SK-N-SH treated with all-trans-retinoic acid at 6 μM for 48 hours (cell line): ENCODE results near the gene MEP1A.

Experiments
- ATAC-seq: fragments of 200-7000 bp; cut with Tn5 transposase; 3 replicates; pipeline ENCODE4 v1.9.1; 2020; ENCODE audit warnings: mild to moderate bottlenecking, moderate library complexity
- ARNTL ChIP-seq: fragments of 450-650 bp; formaldehyde crosslinking; IDR thresholded peaks from 2 replicates; pipeline ENCODE4 v1.5.0; 2020; ENCODE audit warnings: low read depth, mild to moderate bottlenecking, moderate library complexity, borderline replicate concordance
- BACH2 ChIP-seq: fragments of 250-450 bp; sonication (Bioruptor Pico); IDR thresholded peaks from 2 replicates; pipeline ENCODE4 v1.9.0; 2021; ENCODE audit warnings: mild to moderate bottlenecking, borderline replicate concordance
- CSDC2 ChIP-seq: fragments of 250-450 bp; sonication (Bioruptor Pico); IDR thresholded peaks from 2 replicates; pipeline ENCODE4 v1.5.0; 2020; ENCODE audit warnings: mild to moderate bottlenecking, moderate library complexity
- ESRRG ChIP-seq: fragments of 250-450 bp; sonication (Bioruptor Pico); IDR thresholded peaks from 2 replicates; pipeline ENCODE4 v1.6.1; 2021; ENCODE audit warnings: mild to moderate bottlenecking
- GLIS3 ChIP-seq: fragments of 250-450 bp; sonication (Bioruptor Pico); IDR thresholded peaks from 2 replicates; pipeline ENCODE4 v1.5.0; 2020; ENCODE audit warnings: mild to moderate bottlenecking, moderate library complexity
- ISL1 ChIP-seq: fragments of 250-450 bp; sonication (Bioruptor Pico); IDR thresholded peaks from 2 replicates; pipeline ENCODE4 v2.1.2; 2022; ENCODE audit warnings: mild to moderate bottlenecking, moderate library complexity
- OSR1 ChIP-seq: fragments of 250-450 bp; sonication (Bioruptor Pico); IDR thresholded peaks from 2 replicates; pipeline ENCODE4 v1.8.0; 2022; ENCODE audit warnings: moderate library complexity, mild to moderate bottlenecking, inconsistent platforms
- RARB ChIP-seq: fragments of 250-450 bp; sonication (Bioruptor Pico); IDR thresholded peaks from 2 replicates; pipeline ENCODE4 v1.8.0; 2021; ENCODE audit warnings: mild to moderate bottlenecking, moderate library complexity
- SNAI2 ChIP-seq: fragments of 250-450 bp; sonication (Bioruptor Pico); IDR thresholded peaks from 2 replicates; pipeline ENCODE4 v1.5.0; 2020; ENCODE audit warnings: mild to moderate bottlenecking, moderate library complexity
- TCF4 ChIP-seq: fragments of 250-450 bp; sonication (Bioruptor Pico); IDR thresholded peaks from 2 replicates; pipeline ENCODE4 v1.8.0; 2021; ENCODE audit warnings: mild to moderate bottlenecking, moderate library complexity, borderline replicate concordance
- TOX ChIP-seq: fragments of 250-450 bp; sonication (Bioruptor Pico); IDR thresholded peaks from 2 replicates; pipeline ENCODE4 v1.8.0; 2021; ENCODE audit warnings: mild to moderate bottlenecking, moderate library complexity, borderline replicate concordance
- ZC3H10 ChIP-seq: fragments of 250-450 bp; sonication (Bioruptor Pico); IDR thresholded peaks from 2 replicates; pipeline ENCODE4 v1.5.1; 2021; ENCODE audit warnings: mild to moderate bottlenecking, moderate library complexity
- ZFP3 ChIP-seq: fragments of 250-450 bp; sonication (Bioruptor Pico); IDR thresholded peaks from 2 replicates; pipeline ENCODE4 v1.5.0; 2020; ENCODE audit warnings: mild to moderate bottlenecking, moderate library complexity
- ZFP30 ChIP-seq: fragments of 450-650 bp; formaldehyde crosslinking; IDR thresholded peaks from 2 replicates; pipeline ENCODE4 v1.5.0; 2022; ENCODE audit warnings: mild to moderate bottlenecking, moderate library complexity
- ZNF565 ChIP-seq: fragments of 450-650 bp; formaldehyde crosslinking; conservative IDR thresholded peaks from 2 replicates; pipeline ENCODE4 v1.5.0; 2020; ENCODE audit warnings: low read depth, mild to moderate bottlenecking, moderate library complexity
- ZNF70 ChIP-seq: fragments of 450-650 bp; formaldehyde crosslinking; IDR thresholded peaks from 2 replicates; pipeline ENCODE4 v1.5.0; 2020; ENCODE audit warnings: mild to moderate bottlenecking, moderate library complexity
- TF ChIP-seq, protein P1 (sequence below): fragments of 250-450 bp; sonication (Bioruptor Pico); IDR thresholded peaks from 2 replicates; pipeline ENCODE4 v1.5.1; 2021; ENCODE audit warnings: mild to moderate bottlenecking, moderate library complexity
- TF ChIP-seq, protein P2 (sequence below): fragments of 250-450 bp; sonication (Bioruptor Pico); IDR thresholded peaks from 2 replicates; pipeline ENCODE4 v1.5.1; 2020; ENCODE audit warnings: low read depth, mild to moderate bottlenecking, moderate library complexity
- TF ChIP-seq, protein P3 (sequence below): fragments of 250-450 bp; sonication (Bioruptor Pico); IDR thresholded peaks from 2 replicates; pipeline ENCODE4 v1.5.0; 2020; ENCODE audit warnings: mild to moderate bottlenecking, moderate library complexity
- TF ChIP-seq, protein P4 (sequence below): fragments of 250-450 bp; sonication (Bioruptor Pico); IDR thresholded peaks from 2 replicates; pipeline ENCODE4 v1.8.0; 2021; ENCODE audit warnings: low read depth, mild to moderate bottlenecking, moderate library complexity, borderline replicate concordance
- TF ChIP-seq, protein P5 (sequence below): fragments of 250-450 bp; sonication (Bioruptor Pico); IDR thresholded peaks from 2 replicates; pipeline ENCODE4 v1.8.0; 2020; ENCODE audit warnings: mild to moderate bottlenecking, moderate library complexity, borderline replicate concordance

MEP1A gene

DNA sequence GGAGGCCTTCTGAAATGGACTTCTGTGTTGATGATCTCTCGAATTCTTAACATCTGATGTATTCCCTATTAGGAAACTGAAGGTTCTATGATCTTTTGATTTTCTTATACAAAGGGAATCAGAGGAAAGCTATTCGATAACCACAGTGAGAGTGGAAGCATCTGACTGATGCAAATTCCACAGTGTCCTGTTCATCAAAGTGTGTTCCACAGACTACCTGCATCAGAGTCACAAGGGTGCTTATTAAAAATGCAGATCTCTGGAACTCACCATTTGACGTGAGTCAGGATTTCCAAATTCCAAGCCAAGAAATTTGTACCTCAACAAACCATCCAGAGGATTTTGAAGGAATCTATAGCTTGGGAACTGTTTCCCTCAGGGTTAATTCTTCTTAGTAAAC lies 4.4 kb upstream of the MEP1A start:
- no peak for ATAC-seq
- TF ChIP-seq, protein P1, sequence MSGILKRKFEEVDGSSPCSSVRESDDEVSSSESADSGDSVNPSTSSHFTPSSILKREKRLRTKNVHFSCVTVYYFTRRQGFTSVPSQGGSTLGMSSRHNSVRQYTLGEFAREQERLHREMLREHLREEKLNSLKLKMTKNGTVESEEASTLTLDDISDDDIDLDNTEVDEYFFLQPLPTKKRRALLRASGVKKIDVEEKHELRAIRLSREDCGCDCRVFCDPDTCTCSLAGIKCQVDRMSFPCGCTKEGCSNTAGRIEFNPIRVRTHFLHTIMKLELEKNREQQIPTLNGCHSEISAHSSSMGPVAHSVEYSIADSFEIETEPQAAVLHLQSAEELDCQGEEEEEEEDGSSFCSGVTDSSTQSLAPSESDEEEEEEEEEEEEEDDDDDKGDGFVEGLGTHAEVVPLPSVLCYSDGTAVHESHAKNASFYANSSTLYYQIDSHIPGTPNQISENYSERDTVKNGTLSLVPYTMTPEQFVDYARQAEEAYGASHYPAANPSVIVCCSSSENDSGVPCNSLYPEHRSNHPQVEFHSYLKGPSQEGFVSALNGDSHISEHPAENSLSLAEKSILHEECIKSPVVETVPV (CRISPR knock-in tag), result no peak
- no peak for TF ChIP-seq OSR1 (CRISPR knock-in tag)
- TF ChIP-seq ESRRG (CRISPR knock-in tag), result no peak
- no peak for TF ChIP-seq BACH2 (CRISPR knock-in tag)
- TF ChIP-seq, protein P2, sequence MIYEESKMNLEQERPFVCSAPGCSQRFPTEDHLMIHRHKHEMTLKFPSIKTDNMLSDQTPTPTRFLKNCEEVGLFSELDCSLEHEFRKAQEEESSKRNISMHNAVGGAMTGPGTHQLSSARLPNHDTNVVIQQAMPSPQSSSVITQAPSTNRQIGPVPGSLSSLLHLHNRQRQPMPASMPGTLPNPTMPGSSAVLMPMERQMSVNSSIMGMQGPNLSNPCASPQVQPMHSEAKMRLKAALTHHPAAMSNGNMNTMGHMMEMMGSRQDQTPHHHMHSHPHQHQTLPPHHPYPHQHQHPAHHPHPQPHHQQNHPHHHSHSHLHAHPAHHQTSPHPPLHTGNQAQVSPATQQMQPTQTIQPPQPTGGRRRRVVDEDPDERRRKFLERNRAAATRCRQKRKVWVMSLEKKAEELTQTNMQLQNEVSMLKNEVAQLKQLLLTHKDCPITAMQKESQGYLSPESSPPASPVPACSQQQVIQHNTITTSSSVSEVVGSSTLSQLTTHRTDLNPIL (CRISPR knock-in tag), result no peak
- no peak for TF ChIP-seq SNAI2 (CRISPR knock-in tag)

DNA sequence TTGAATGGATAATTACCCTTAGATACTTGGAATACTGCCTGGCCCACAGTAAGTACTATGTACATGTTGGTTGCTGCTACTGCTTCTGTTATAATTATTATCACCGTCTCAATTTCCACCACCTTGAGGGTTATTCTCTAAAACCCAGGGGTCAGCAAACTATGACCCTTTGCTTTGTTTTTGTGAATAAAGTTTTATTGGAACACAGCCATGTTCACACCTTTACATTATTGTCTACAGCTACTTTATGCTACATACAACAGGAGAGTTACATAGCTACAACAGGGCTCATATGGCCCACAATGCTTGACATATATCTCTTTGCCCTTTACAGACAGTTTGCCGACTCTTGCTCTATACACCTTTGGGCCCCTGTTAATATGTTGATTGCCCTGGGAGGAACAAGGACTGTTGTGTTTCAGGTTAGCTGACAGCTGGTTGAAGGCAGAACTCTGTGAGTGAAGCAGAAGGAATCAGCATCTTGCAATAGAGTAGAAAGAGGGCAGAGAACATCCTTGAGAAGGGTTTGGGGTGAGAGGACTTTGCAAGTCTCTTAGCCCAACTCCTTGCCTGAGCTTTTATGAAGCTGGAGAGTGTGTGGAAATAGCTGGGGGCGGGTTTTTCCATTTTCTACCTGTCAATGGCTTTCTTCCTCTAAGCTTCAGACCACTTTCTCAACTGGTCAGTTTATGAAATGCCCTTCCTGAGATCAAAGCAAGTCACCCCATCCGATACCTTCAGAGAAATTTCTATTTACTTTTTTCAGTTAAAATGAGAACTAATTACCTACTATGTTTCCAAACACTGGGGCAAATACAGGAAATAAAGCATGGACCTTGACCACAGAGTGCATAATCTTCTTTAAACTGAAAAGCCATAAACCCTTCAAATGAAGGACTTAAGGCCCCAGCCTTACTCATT lies 3.5 kb upstream of the MEP1A start:
- ATAC-seq, result no peak
- TF ChIP-seq, protein P2 (CRISPR knock-in tag), result no peak
- TF ChIP-seq ISL1 (CRISPR knock-in tag), result no peak
- no peak for TF ChIP-seq ZFP30 (CRISPR knock-in tag)
- no peak for TF ChIP-seq GLIS3 (CRISPR knock-in tag)
- TF ChIP-seq ZC3H10 (CRISPR knock-in tag), result no peak
- no peak for TF ChIP-seq ARNTL (CRISPR knock-in tag)
- TF ChIP-seq, protein P3, sequence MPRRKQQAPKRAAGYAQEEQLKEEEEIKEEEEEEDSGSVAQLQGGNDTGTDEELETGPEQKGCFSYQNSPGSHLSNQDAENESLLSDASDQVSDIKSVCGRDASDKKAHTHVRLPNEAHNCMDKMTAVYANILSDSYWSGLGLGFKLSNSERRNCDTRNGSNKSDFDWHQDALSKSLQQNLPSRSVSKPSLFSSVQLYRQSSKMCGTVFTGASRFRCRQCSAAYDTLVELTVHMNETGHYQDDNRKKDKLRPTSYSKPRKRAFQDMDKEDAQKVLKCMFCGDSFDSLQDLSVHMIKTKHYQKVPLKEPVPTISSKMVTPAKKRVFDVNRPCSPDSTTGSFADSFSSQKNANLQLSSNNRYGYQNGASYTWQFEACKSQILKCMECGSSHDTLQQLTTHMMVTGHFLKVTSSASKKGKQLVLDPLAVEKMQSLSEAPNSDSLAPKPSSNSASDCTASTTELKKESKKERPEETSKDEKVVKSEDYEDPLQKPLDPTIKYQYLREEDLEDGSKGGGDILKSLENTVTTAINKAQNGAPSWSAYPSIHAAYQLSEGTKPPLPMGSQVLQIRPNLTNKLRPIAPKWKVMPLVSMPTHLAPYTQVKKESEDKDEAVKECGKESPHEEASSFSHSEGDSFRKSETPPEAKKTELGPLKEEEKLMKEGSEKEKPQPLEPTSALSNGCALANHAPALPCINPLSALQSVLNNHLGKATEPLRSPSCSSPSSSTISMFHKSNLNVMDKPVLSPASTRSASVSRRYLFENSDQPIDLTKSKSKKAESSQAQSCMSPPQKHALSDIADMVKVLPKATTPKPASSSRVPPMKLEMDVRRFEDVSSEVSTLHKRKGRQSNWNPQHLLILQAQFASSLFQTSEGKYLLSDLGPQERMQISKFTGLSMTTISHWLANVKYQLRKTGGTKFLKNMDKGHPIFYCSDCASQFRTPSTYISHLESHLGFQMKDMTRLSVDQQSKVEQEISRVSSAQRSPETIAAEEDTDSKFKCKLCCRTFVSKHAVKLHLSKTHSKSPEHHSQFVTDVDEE (CRISPR knock-in tag), result no peak
- no peak for TF ChIP-seq CSDC2
- TF ChIP-seq, protein P4, sequence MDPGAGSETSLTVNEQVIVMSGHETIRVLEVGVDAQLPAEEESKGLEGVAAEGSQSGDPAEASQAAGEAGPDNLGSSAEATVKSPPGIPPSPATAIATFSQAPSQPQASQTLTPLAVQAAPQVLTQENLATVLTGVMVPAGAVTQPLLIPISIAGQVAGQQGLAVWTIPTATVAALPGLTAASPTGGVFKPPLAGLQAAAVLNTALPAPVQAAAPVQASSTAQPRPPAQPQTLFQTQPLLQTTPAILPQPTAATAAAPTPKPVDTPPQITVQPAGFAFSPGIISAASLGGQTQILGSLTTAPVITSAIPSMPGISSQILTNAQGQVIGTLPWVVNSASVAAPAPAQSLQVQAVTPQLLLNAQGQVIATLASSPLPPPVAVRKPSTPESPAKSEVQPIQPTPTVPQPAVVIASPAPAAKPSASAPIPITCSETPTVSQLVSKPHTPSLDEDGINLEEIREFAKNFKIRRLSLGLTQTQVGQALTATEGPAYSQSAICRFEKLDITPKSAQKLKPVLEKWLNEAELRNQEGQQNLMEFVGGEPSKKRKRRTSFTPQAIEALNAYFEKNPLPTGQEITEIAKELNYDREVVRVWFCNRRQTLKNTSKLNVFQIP (CRISPR knock-in tag), result no peak
- no peak for TF ChIP-seq ZNF565 (CRISPR knock-in tag)
- TF ChIP-seq BACH2 (CRISPR knock-in tag), result no peak
- no peak for TF ChIP-seq TCF4 (CRISPR knock-in tag)
- no peak for TF ChIP-seq OSR1 (CRISPR knock-in tag)

DNA sequence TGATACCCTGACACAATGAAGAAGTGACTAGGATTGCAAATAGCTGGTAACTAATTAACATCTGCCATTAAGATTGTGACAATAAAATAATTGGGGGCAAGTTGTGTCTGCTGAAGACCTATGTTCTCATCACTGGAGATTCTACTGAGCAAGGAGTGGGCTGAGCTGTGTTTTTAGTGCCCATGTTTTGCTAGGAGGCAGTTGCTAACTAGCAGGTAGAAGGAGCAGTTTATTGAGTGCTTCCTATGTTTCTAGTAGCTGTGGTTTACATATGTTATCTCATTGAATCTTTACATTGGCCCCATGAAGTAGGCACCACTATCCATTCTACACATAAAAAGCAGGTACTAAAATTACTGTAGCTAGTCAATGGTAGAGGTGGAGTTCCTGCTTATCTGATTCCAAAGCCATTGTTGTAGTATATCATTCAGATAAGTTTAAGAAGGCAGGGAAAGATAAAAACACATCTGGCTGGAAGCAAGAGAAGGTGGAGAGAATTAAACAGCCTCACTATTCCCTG lies 2.8 kb upstream of the MEP1A start:
- TF ChIP-seq SNAI2 (CRISPR knock-in tag) (no peak), ZNF565 (CRISPR knock-in tag) (no peak), CSDC2 (no peak), ISL1 (CRISPR knock-in tag) (no peak), ZFP3 (CRISPR knock-in tag) (no peak), ZC3H10 (CRISPR knock-in tag) (no peak), OSR1 (CRISPR knock-in tag) (no peak), RARB (CRISPR knock-in tag) (no peak), TCF4 (CRISPR knock-in tag) (no peak), ARNTL (CRISPR knock-in tag) (no peak), TOX (CRISPR knock-in tag) (no peak), ZFP30 (CRISPR knock-in tag) (no peak), ZNF70 (CRISPR knock-in tag) (no peak)
- TF ChIP-seq, protein P3 (CRISPR knock-in tag), result no peak
- TF ChIP-seq, protein P5, sequence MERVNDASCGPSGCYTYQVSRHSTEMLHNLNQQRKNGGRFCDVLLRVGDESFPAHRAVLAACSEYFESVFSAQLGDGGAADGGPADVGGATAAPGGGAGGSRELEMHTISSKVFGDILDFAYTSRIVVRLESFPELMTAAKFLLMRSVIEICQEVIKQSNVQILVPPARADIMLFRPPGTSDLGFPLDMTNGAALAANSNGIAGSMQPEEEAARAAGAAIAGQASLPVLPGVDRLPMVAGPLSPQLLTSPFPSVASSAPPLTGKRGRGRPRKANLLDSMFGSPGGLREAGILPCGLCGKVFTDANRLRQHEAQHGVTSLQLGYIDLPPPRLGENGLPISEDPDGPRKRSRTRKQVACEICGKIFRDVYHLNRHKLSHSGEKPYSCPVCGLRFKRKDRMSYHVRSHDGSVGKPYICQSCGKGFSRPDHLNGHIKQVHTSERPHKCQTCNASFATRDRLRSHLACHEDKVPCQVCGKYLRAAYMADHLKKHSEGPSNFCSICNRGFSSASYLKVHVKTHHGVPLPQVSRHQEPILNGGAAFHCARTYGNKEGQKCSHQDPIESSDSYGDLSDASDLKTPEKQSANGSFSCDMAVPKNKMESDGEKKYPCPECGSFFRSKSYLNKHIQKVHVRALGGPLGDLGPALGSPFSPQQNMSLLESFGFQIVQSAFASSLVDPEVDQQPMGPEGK (CRISPR knock-in tag), result no peak
- no peak for ATAC-seq
